IPS DF 6.9 (cell line): ENCODE measurements around the gene MTIF3.

Source experiments
- DNase-seq: peaks from one replicate; pipeline ENCODE4 v3.0.0-alpha.2; 2013; ENCODE audit warnings: low read depth, low spot score
- H3K27ac ChIP-seq: one replicate; pipeline ENCODE4 v1.5.1; 2013; ENCODE audit warnings: low read length, control low read depth
- H3K27me3 ChIP-seq: 2 replicates; pipeline ENCODE4 v1.6.1; 2013; ENCODE audit warnings: mild to moderate bottlenecking, low read length; ENCODE audit not compliant: control insufficient read depth, insufficient read depth
- H3K36me3 ChIP-seq: 2 replicates; pipeline ENCODE4 v1.6.1; 2013; ENCODE audit warnings: low read length; ENCODE audit not compliant: control insufficient read depth, insufficient read depth
- H3K4me1 ChIP-seq: 2 replicates; pipeline ENCODE4 v1.6.1; 2013; ENCODE audit warnings: low read length; ENCODE audit not compliant: control insufficient read depth, insufficient read depth
- H3K4me3 ChIP-seq: 2 replicates; pipeline ENCODE4 v1.5.1; 2013; ENCODE audit warnings: mild to moderate bottlenecking, low read length
- H3K9me3 ChIP-seq: 2 replicates; pipeline ENCODE4 v1.6.1; 2013; ENCODE audit warnings: low read length, inconsistent platforms; ENCODE audit not compliant: control insufficient read depth, insufficient read depth
- WGBS: extraction: QIAGEN DNeasy Blood & Tissue Kit; methylation state at CpG from one replicate; pipeline ENCODE4 v1.1.7; 2013; ENCODE audit warnings: mixed read lengths, missing lambda C conversion rate; ENCODE audit not compliant: insufficient read length, insufficient coverage; 5-methylcytosine and 5-hydroxymethylcytosine counted together

MTIF3 gene

GRCh38 chr13:27455331-27455855, 5.0 kb upstream of the MTIF3 start:
- Histone ChIP-seq H3K27me3 (no peaks in the 10 kb centered on the region), H3K9me3 (no peaks in the 10 kb centered on the region), H3K4me3 (no peak overlapping the region), H3K27ac (no peak overlapping the region), H3K36me3 (no peaks in the 10 kb centered on the region), H3K4me1 (no peaks in the 10 kb centered on the region)
- no CpG with 5 or more reads among the region's 5 CpGs for WGBS
- DNase-seq: no peak

GRCh38 chr13:27450921-27451471, 632 bp upstream of the MTIF3 start:
- no CpG with 5 or more reads among the region's 34 CpGs for WGBS
- Histone ChIP-seq H3K4me3 (peak overlapping the region; percentile 59; the same call in 1 of the 2 replicates), H3K36me3 (no peaks in the 10 kb centered on the region), H3K27me3 (no peaks in the 10 kb centered on the region), H3K27ac (no peak overlapping the region), H3K9me3 (no peaks in the 10 kb centered on the region), H3K4me1 (peaks cover 2% of the 10 kb centered on the region; the same call in 1 of the 2 replicates)
- no peak for DNase-seq

- peak overlapping the region; percentile 59; the same call in 1 of the 2 replicates for H3K4me3 ChIP-seq
- H3K36me3 ChIP-seq: no peaks in the 10 kb centered on the region
- H3K4me1 ChIP-seq: peaks cover 2% of the 10 kb centered on the region; the same call in 1 of the 2 replicates
- no peaks in the 10 kb centered on the region for H3K9me3 ChIP-seq
- H3K27ac ChIP-seq: no peak overlapping the region
- WGBS: 100% methylated on average over 3 of the region's 15 CpGs
- DNase-seq: no peak
- no peaks in the 10 kb centered on the region for H3K27me3 ChIP-seq
These were observed 1.2 kb downstream of the MTIF3 start for GRCh38 chr13:27449081-27449603.

GRCh38 chr13:27448308-27448707, 2.1 kb downstream of the MTIF3 start:
- H3K4me1 ChIP-seq: peaks cover 2% of the 10 kb centered on the region; the same call in 1 of the 2 replicates
- H3K27ac ChIP-seq: no peak overlapping the region
- H3K27me3 ChIP-seq: no peaks in the 10 kb centered on the region
- H3K4me3 ChIP-seq: no peak overlapping the region
- no peaks in the 10 kb centered on the region for H3K9me3 ChIP-seq
- H3K36me3 ChIP-seq: no peaks in the 10 kb centered on the region
- no CpG with 5 or more reads among the region's 4 CpGs for WGBS
- DNase-seq: no peak

GRCh38 chr13:27446986-27447583, 3.3 kb downstream of the MTIF3 start:
- Histone ChIP-seq H3K4me3 (no peak overlapping the region), H3K27me3 (no peaks in the 10 kb centered on the region), H3K27ac (no peak overlapping the region), H3K4me1 (peaks cover 7% of the 10 kb centered on the region; the same call in 1 of the 2 replicates), H3K36me3 (no peaks in the 10 kb centered on the region), H3K9me3 (no peaks in the 10 kb centered on the region)
- 100% methylated on average over 1 of the region's 7 CpGs for WGBS
- no peak for DNase-seq

- no peak for DNase-seq
- no peaks in the 10 kb centered on the region for H3K36me3 ChIP-seq
- H3K9me3 ChIP-seq: no peaks in the 10 kb centered on the region
- H3K4me1 ChIP-seq: peaks cover 5% of the 10 kb centered on the region; the same call in 1 of the 2 replicates
- no peak overlapping the region for H3K27ac ChIP-seq
- no CpG with 5 or more reads among the region's 7 CpGs for WGBS
- H3K4me3 ChIP-seq: no peak overlapping the region
- no peaks in the 10 kb centered on the region for H3K27me3 ChIP-seq
These were observed 7.6 kb downstream of the MTIF3 start for GRCh38 chr13:27442797-27443196.

- Histone ChIP-seq H3K27ac (no peak overlapping the region), H3K27me3 (no peaks in the 10 kb centered on the region), H3K36me3 (no peaks in the 10 kb centered on the region), H3K4me3 (no peak overlapping the region), H3K9me3 (no peaks in the 10 kb centered on the region), H3K4me1 (peaks cover 5% of the 10 kb centered on the region; the same call in 1 of the 2 replicates)
- no CpG with 5 or more reads among the region's 15 CpGs for WGBS
- DNase-seq: peak; percentile 25
These were observed 8.2 kb downstream of the MTIF3 start for GRCh38 chr13:27442071-27442647.

- H3K36me3 ChIP-seq: no peaks in the 10 kb centered on the region; the same call in 1 of the 2 replicates
- H3K9me3 ChIP-seq: no peaks in the 10 kb centered on the region
- no peak overlapping the region for H3K4me3 ChIP-seq
- no peak overlapping the region for H3K27ac ChIP-seq
- no peaks in the 10 kb centered on the region for H3K27me3 ChIP-seq
- DNase-seq: no peak
- H3K4me1 ChIP-seq: peaks cover 5% of the 10 kb centered on the region; the same call in 1 of the 2 replicates
- no CpG with 5 or more reads among the region's 1 CpG for WGBS
These were observed 10.0 kb downstream of the MTIF3 start for GRCh38 chr13:27440408-27440807.

- WGBS: no CpG with 5 or more reads among the region's 2 CpGs
- H3K4me1 ChIP-seq: no peaks in the 10 kb centered on the region
- DNase-seq: no peak
- no peak overlapping the region for H3K27ac ChIP-seq
- no peaks in the 10 kb centered on the region for H3K9me3 ChIP-seq
- no peaks in the 10 kb centered on the region for H3K27me3 ChIP-seq
- no peak overlapping the region for H3K4me3 ChIP-seq
- H3K36me3 ChIP-seq: peaks cover 12% of the 10 kb centered on the region; the same call in 1 of the 2 replicates
These were observed 13.2 kb downstream of the MTIF3 start for GRCh38 chr13:27437126-27437525.

GRCh38 chr13:27432611-27433210, 17.7 kb downstream of the MTIF3 start:
- WGBS: no CpG with 5 or more reads among the region's 12 CpGs
- Histone ChIP-seq H3K36me3 (peaks cover 22% of the 10 kb centered on the region; the same call in 1 of the 2 replicates), H3K9me3 (no peaks in the 10 kb centered on the region), H3K27ac (no peak overlapping the region), H3K27me3 (no peaks in the 10 kb centered on the region), H3K4me1 (no peaks in the 10 kb centered on the region), H3K4me3 (no peak overlapping the region)
- no peak for DNase-seq
